ENCODE measurements around the gene DGUOK. TPM values are rescaled to one million over a fixed set of nuclear protein-coding genes. Genes with fewer than 3 reads are reported as not detected.

The DGUOK gene
- total RNA-seq, 1 donor from 2014 or later, result 44.9 TPM

- DNase-seq, result no peak
Measured at GRCh38 chr2:73981081-73982001, 54.7 kb downstream of the DGUOK start.

GRCh38 chr2:73982140-73982617, 55.5 kb downstream of the DGUOK start:
- DNase-seq, result no peak

DNA sequence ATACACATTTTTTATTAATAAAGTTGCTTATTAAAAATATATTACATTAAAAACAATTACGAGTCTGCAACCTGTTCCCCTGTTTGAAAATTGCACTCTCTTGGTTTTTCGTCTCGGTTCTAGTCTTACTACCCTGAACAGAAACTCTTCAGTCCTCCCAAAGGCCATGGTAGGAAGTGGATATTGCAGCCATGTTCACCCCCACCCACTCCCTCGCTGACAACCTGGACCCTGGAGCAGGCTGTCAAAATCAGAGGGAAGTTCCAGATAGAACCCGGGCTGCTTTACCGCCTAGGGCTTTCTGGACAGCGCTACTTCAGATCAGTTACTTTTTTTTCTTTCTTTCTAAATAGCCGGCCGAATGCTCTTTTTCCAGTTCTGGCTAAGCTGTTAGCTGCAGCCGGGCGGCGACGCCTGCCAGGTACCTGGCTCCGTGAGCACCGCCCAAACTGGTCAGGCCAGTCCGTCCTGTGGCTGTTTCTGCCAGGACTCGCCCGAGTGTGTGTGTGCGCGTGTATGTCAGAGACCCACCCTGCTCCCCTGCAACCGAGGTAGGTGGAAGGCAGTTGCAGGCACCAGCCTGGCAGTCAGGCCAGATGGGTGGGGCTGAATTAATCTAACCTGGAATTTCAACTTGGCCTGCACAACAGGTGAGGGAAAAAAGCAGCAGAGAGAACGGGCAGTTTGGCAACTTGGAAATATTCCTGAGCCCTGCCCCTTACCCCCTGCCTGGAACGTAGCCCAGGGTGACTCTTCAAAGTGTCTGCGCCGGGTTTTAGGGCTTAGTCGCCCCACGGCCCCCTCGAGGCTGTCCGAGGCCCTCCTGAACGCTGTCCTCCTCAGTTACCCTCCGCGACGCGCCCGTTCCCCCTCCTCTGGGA, 56.9 kb downstream of the DGUOK start:
- DNase-seq, result no peak

DNA sequence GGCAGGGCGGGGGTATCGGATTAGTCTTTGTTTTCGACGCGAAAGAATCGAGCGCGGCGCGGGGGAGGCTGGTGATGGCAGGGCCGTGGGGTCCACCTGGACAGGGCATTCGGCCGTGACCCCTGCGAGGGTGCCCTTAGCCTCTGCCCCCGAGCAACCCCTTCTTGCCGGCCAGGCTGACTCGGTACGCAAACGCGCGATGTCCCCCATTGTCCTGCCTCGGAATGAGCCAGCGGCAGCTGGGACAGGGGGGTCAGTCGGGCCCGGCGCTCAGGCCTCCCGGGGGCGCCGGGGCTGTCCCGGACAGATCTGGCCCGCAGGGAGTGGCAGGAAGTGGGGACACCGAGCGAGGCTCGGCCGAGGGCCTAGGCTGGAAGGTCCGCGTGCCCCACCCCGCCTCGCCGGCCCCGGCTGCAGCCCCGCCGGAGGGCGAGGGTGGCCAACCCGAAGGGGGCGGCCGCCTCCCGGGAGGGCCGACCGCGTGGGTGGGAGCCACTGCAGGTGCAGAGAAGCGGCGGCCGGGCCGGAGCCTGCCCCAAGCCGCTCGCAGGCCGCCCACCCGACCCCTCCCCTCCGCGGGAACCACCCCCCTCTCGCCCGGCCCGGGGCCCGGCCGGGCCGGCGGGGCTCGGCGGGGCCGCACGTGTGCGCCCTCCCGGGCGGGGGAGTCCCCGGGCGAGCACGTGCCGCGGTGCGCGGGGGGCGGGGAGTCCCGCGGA, 57.7 kb downstream of the DGUOK start, which contains the start of gene TET3:
Gene TET3 (plus strand): TSS at position 708 of the 719 bp plus-strand sequence. CDS start 1,494 bp downstream, outside the sequence.
- DNase-seq, result peak; percentile 59

DNA sequence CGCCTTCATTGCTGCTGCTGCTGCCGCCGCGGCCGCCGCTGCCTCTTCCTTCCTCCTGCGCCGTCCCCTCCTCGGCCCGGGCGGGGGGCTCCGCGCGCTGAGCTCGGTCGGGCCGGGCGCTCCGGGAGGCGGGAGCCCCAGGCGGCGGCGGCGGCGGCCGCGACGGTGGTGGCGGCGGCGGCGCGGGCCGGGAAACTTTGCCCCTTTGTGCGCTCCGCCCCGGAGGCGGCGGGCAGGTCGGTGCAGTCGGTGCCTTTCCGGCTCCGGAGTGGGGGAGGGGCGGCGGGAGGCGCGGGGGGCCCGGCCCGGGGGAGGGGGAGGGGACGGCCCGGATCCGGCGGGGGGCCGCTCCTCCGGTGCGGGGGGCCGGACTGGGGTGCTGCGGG, 58.2 kb downstream of the DGUOK start:
- DNase-seq, result peak; percentile 28

DNA sequence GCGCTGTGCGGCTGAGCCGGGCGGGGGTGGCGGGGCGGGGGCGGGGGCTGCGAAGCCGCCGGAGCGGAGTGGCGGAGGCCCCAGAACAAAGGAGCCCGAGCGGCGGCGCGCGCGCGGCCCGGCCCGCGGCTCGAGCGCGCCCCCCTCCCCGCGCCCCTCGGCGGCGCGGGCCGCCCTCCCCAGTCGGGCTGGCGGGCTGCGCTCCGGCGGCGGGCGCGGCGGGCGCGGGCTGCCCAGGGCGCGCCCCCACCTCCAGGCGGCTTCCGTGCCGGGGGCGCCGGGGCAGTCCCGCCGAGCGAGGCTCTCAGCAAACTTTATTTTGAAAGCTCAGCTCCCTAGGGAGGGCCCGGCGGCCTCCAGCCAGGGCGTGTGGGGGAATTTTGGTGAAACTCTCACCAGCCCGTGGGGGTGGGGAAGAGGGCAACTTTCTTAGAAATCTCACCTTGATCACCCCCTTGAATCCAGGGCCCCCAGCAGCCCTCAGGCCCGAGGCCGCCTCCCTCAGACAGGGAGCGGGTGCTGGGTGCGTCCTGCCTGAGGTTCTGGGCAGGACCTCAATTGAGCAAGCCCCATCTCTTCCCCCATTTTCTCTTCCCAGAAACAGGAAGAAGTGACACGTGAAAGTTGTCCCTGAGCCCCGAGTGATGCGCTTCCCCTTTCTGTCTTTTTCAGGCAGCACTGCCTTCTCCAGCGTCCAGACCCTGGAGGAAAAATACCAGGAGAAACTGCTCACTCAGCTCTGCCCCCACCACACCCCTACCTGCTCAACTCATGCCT, 58.8 kb downstream of the DGUOK start:
- peak; percentile 36 for DNase-seq

- DNase-seq, result no peak
Measured at GRCh38 chr2:73986085-73986681, 59.5 kb downstream of the DGUOK start.

DNA sequence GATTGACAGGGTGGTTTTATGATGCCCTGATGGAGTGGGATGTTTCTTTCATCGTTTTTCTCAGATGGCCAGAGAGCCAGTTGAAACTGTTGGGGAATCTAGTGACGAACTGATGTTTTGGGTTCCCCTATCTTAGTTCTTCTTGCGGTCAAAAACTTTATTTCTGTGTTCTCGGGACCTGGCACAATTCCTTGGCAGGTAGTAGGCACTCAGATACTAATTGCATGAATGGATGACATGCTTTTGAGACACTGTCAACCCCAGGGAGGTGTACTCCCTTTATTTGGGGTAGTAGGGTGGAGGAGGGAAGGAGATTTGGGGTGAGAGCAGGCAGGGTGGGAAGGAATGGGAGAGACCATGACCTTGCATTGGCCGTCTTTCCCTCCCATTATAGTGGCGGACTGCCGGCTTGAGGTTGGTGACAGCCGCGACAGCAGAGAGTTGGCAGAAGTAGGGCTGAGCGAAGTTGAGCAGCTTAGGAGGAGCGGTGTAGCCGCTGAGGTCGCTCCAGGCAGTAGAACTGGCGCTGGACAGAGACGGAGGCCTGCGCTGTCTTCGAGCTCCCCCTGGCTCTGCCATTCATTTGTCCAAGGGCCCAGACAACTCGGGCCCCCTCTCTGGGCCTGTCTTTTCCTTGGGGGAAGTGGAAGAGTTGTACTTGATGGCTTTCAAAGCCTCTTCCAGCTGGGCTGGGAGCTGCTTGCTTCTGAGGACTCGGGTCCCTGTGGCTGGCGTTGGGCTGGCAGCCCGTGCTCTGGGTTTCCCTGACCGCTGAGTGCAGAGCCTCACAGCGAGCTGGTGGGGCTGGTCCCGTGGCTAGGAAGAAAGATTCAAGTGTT, 60.6 kb downstream of the DGUOK start:
- peak; percentile 71 for DNase-seq

DNA sequence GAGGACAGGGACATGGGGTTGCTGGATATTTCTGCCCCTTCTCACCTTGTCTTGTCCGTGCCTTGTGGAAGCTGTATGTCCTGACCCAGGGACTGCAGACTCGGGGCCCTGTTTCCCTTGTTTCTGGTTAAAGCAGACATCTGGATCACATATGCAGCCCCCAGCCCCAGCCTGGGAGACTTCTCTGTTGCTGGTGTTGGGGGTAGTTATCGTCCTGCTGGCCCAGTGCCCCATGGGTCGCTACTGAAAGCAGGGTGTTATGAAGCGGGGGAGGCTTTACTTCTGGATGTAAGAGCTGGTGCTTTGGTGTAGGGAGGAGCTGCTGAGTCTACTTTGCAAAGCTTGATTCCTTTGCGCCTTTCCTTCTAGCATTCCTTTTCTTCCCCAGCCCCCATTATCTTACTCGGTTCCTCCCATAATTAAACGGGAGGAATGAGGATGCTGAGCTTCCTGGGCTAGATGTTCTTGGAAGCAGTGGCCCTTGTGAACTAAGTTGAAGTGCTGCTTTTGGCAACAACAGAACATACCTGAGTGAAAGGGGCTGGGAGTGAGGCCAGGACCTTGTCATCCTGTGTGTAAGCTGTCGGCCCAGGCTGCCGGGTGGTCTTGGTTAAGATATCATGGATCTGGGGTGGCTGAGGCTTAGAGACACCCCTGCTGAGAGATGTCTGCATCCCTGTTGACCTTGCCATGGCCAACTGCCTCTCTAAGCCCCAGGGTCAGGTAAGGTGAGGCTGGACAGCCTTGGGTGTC, 61.4 kb downstream of the DGUOK start:
- no peak for DNase-seq

- DNase-seq, result no peak
Measured at GRCh38 chr2:73989972-73990371, 63.3 kb downstream of the DGUOK start.

DNA sequence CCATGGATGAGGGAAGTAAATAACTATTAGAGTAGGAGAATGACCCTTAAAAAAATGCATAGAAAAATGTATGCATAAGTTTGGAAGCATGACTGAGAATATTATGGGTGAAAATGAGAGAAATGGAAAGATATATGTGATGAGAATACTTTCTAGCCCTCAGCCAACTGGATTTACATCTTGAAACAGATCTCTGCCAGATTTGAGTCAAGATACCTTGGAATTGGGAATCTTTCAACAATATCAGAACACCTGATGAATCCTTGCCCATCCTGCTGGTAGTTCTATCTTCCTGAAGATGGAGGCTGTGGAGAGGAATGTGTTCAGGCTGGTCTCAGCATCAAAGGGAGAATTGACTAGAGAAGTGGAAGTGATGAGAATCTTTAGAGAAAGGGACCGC, 63.9 kb downstream of the DGUOK start:
- DNase-seq, result no peak

DNA sequence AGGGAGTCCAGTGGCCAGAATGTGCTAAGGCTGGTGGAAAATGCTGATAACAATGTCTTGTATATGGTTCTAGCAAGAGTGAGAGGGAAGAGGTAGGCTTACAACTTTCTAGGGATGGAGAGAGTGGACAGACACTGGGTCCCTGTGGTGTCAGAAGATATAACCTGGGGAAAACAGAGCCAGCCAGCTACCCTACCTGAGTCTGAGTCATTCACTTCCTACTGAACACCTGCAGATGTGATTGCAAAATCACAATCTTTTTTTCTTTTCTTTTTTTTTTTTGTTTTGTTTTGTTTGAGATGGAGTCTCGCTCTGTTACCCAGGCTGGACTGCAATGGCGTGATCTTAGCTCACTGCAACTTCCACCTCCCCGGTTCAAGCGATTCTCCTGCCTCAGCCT, 65.4 kb downstream of the DGUOK start:
- no peak for DNase-seq

GRCh38 chr2:73993376-73993775, 66.7 kb downstream of the DGUOK start:
- DNase-seq, result no peak

DNA sequence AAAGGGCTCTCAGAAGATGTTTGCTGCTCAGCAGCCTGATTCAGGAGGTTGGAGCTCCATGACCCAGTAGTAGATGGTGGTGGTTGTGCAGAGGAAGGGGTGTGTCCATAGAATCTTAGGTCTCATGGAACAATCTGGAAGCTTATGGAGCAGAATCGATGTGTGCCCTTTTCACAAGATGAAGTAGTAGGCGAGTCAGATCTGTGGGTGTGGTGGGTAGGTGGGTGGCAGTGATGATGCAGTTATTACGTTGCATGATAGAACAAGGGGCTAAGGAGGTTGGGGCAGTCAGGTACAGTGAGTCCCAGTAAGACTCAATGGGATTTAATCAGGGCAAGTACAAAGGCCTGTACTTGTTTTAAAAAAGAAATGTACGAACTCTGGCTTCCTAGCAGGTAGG, 67.1 kb downstream of the DGUOK start:
- no peak for DNase-seq

- DNase-seq, result no peak
Measured at GRCh38 chr2:73994178-73994831, 67.6 kb downstream of the DGUOK start.

DNA sequence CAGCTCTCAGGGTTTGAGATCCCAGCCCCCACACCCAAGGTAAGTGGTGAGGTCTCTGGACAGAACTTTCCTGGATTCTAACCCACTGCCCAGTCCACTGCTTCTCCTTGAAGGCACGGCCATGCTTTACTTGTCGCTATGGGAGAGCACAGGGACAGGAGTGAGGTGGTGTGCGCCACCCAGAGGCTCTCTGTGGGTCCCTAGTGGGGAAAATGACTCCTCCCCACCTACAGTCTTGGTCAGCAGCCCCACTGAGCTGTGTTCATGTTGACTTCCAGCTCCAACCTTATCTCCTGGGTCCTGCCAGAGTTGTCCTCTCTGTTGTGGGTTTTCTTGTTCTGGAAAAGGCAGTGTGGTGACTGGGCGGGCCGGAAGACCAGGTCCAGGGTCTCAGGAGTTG, 69.1 kb downstream of the DGUOK start:
- no peak for DNase-seq

DNA sequence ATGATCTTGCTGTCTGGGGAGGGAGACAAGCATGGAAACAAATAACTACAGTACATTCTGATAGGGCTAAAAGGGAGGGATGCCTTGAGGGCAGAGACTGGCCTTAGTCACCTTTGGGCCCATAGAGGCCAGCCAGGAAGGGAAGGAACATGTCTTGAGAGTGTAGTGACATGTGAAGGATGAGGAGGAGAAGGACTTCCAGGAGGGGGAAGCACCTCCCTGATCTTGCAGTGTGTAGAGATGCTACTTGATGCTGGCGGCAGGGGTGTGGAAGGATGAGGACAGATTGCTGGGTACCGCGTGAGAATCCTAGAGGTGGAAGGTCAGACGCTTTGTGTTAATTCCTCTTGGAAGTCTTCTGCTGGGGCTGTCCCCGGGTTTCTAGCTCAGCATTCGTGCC, 71.1 kb downstream of the DGUOK start:
- DNase-seq, result no peak

DNA sequence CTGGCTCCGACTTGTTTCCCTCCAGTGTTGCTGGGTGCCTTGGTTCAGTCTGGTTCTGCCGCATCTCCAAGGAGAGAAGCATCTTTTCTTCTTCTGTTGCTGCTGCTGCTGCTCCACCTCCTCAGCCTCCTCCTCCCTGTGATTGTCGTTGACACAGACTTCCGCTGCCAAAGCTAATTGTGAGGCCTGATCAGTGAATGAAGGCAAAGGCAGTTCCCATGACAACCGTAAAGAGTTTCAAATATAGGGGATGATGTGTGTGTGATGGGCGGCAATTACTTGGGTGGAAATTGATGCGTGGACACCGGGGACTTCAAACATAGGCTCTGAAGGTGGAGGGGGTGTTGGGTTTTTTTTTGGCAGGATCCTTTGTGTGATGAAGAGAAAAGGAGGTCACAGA, 71.8 kb downstream of the DGUOK start:
- DNase-seq, result no peak

- DNase-seq, result no peak
Measured at GRCh38 chr2:73998933-73999332, 72.3 kb downstream of the DGUOK start.

All from dermis blood vessel endothelial cell (primary cell).